Panc1 (cell line): ENCODE measurements around the gene HRH4. TPM values are rescaled to one million over a fixed set of nuclear protein-coding genes. Genes with fewer than 3 reads are reported as not detected.

Source experiments
- ATAC-seq: fragments of 200-7000 bp; cut with Tn5 transposase; 2 replicates; pipeline ENCODE4 v1.9.1; 2020; ENCODE audit warnings: mild to moderate bottlenecking, moderate library complexity
- BruUV-seq: library from RNA; stranded (reverse); fragments of 400-500 nt; replicated peaks from 2 replicates; lab custom pipeline; 2021; lab: Mats Ljungman, UMichigan
- CTCF ChIA-PET: fragments of 300-600 bp; sonication (Branson Sonifier 250); formaldehyde crosslinking; loops from one replicate; lab custom pipeline; 2022; ENCODE audit warnings: antibody characterized with exemption; lab: Charles Lee
- POLR2A ChIA-PET: fragments of 300-600 bp; sonication (Branson Sonifier 250); formaldehyde crosslinking; loops from one replicate; lab custom pipeline; 2022; ENCODE audit warnings: antibody characterized with exemption; lab: Charles Lee
- DNase-seq: peaks from one replicate; pipeline ENCODE4 v3.0.0-alpha.2; 2010; ENCODE audit warnings: low read depth, low spot score
- H3K27ac ChIP-seq: 2 replicates; pipeline ENCODE4 v1.5.1; 2011; ENCODE audit warnings: mild to moderate bottlenecking, low read length, inconsistent platforms
- H3K27me3 ChIP-seq: fragments of 200-500 bp; sonication (Bioruptor generic); 2 replicates; pipeline ENCODE4 v1.6.0; 2014; ENCODE audit warnings: low read length, inconsistent platforms; ENCODE audit not compliant: control insufficient read depth, insufficient read depth
- H3K36me3 ChIP-seq: fragments of 200-500 bp; sonication (Bioruptor generic); 2 replicates; pipeline ENCODE4 v1.5.1; 2014; ENCODE audit warnings: inconsistent platforms, mild to moderate bottlenecking, low read length, moderate library complexity; ENCODE audit not compliant: control insufficient read depth, insufficient read depth
- H3K4me1 ChIP-seq: 2 replicates; pipeline ENCODE4 v1.5.1; 2011; ENCODE audit warnings: inconsistent platforms, mild to moderate bottlenecking, low read length, moderate library complexity; ENCODE audit not compliant: control insufficient read depth, insufficient read depth
- H3K4me3 ChIP-seq, 2 experiments: 2 replicates each; pipeline ENCODE4 v1.5.1; 2011 to 2012; ENCODE audit warnings: low read depth in 2 of 2, low read length in 2 of 2, mild to moderate bottlenecking in 2 of 2, inconsistent platforms in 1 of 2, moderate library complexity in 1 of 2
- H3K9me3 ChIP-seq: fragments of 200-500 bp; sonication (Bioruptor generic); 2 replicates; pipeline ENCODE4 v1.5.1; 2014; ENCODE audit warnings: low read depth, mild to moderate bottlenecking, inconsistent platforms, low read length, moderate library complexity; ENCODE audit not compliant: control insufficient read depth, insufficient read depth
- POLR2AphosphoS5 ChIP-seq: IDR thresholded peaks from 2 replicates; pipeline ENCODE4 v1.6.1; 2012; ENCODE audit warnings: mild to moderate bottlenecking, low read depth, low read length, moderate library complexity
- SIN3A ChIP-seq: IDR thresholded peaks from 2 replicates; pipeline ENCODE4 v1.6.1; 2012; ENCODE audit warnings: low read depth, mild to moderate bottlenecking, low read length, moderate library complexity, borderline replicate concordance; ENCODE audit not compliant: insufficient read depth
- TCF7L2 ChIP-seq: IDR thresholded peaks from 2 replicates; pipeline ENCODE4 v1.6.1; 2011; ENCODE audit warnings: mild to moderate bottlenecking, low read depth, low read length, inconsistent platforms
- in situ Hi-C: cut with HindIII; loops from 2 replicates; pipeline ENCODE4 v1.10.0; 2016; ENCODE audit warnings: low sequenced_read_pairs, low pct_unique_long_range_greater_than_20kb
- intact Hi-C: fragments of 100-400 bp; cut with micrococcal nuclease; formaldehyde crosslinking; loops from one replicate; pipeline ENCODE4 v1.10.0; 2022; ENCODE audit not compliant: unreplicated experiment
- total RNA-seq: library from RNA; stranded (reverse); gene quantifications from one replicate; pipeline ENCODE4 v1.2.1, GENCODE V29; 2021; ENCODE audit not compliant: unreplicated experiment
- TF ChIP-seq, protein P1 (sequence below): fragments of 450-650 bp; IDR thresholded peaks from 2 replicates; pipeline ENCODE4 v1.5.1; 2017; ENCODE audit warnings: mild to moderate bottlenecking
- TF ChIP-seq, protein P2 (sequence below), 2 experiments: IDR thresholded peaks; 2 replicates each; pipeline ENCODE4 v1.6.1; 2011 to 2012; ENCODE audit warnings: low read depth in 2 of 2, control low read depth in 1 of 2, low read length in 1 of 2, mild to moderate bottlenecking in 1 of 2, moderate library complexity in 1 of 2; ENCODE audit not compliant: insufficient read depth in 1 of 2

HRH4 gene
- total RNA-seq, 1 experiment from 2014 or later = not detected

GRCh38 chr18:24475926-24476589 lies 15.6 kb downstream of the HRH4 start:
- BruUV-seq = no TSS peak
- DNase-seq = no peak
- POLR2A ChIA-PET = no interaction called here
- in situ Hi-C loops = no loop called here
- H3K36me3 ChIP-seq = no peaks in the 10 kb centered on the region
- H3K27me3 ChIP-seq = no peaks in the 10 kb centered on the region
- no peak for ATAC-seq
- no peaks in the 10 kb centered on the region for H3K9me3 ChIP-seq
- CTCF ChIA-PET = no interaction called here
- H3K27ac ChIP-seq = no peak overlapping the region
- TF ChIP-seq, protein P1, sequence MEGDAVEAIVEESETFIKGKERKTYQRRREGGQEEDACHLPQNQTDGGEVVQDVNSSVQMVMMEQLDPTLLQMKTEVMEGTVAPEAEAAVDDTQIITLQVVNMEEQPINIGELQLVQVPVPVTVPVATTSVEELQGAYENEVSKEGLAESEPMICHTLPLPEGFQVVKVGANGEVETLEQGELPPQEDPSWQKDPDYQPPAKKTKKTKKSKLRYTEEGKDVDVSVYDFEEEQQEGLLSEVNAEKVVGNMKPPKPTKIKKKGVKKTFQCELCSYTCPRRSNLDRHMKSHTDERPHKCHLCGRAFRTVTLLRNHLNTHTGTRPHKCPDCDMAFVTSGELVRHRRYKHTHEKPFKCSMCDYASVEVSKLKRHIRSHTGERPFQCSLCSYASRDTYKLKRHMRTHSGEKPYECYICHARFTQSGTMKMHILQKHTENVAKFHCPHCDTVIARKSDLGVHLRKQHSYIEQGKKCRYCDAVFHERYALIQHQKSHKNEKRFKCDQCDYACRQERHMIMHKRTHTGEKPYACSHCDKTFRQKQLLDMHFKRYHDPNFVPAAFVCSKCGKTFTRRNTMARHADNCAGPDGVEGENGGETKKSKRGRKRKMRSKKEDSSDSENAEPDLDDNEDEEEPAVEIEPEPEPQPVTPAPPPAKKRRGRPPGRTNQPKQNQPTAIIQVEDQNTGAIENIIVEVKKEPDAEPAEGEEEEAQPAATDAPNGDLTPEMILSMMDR = no peak
- TF ChIP-seq, protein P2, sequence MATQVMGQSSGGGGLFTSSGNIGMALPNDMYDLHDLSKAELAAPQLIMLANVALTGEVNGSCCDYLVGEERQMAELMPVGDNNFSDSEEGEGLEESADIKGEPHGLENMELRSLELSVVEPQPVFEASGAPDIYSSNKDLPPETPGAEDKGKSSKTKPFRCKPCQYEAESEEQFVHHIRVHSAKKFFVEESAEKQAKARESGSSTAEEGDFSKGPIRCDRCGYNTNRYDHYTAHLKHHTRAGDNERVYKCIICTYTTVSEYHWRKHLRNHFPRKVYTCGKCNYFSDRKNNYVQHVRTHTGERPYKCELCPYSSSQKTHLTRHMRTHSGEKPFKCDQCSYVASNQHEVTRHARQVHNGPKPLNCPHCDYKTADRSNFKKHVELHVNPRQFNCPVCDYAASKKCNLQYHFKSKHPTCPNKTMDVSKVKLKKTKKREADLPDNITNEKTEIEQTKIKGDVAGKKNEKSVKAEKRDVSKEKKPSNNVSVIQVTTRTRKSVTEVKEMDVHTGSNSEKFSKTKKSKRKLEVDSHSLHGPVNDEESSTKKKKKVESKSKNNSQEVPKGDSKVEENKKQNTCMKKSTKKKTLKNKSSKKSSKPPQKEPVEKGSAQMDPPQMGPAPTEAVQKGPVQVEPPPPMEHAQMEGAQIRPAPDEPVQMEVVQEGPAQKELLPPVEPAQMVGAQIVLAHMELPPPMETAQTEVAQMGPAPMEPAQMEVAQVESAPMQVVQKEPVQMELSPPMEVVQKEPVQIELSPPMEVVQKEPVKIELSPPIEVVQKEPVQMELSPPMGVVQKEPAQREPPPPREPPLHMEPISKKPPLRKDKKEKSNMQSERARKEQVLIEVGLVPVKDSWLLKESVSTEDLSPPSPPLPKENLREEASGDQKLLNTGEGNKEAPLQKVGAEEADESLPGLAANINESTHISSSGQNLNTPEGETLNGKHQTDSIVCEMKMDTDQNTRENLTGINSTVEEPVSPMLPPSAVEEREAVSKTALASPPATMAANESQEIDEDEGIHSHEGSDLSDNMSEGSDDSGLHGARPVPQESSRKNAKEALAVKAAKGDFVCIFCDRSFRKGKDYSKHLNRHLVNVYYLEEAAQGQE (IDR thresholded peaks at IDR 0.05; ENCODE audit: insufficient read depth in 1 of 2, low read depth in 2 of 2, low read length in 1 of 2) = no peak
- no peak for TF ChIP-seq SIN3A
- no peak for TF ChIP-seq TCF7L2
- no peaks in the 10 kb centered on the region for H3K4me1 ChIP-seq
- no peak overlapping the region for H3K4me3 ChIP-seq
- intact Hi-C loops = no loop called here

GRCh38 chr18:24479371-24479770 lies 18.9 kb downstream of the HRH4 start:
- CTCF ChIA-PET = no interaction called here
- Histone ChIP-seq H3K27ac (no peak overlapping the region), H3K4me1 (no peaks in the 10 kb centered on the region), H3K27me3 (no peaks in the 10 kb centered on the region), H3K9me3 (no peaks in the 10 kb centered on the region), H3K36me3 (no peaks in the 10 kb centered on the region), H3K4me3 (no peak overlapping the region)
- intact Hi-C loops (no loop called here), in situ Hi-C loops (no loop called here)
- ATAC-seq (no peak), DNase-seq (no peak)
- no TSS peak for BruUV-seq
- POLR2A ChIA-PET = no interaction called here
- TF ChIP-seq, protein P1 = no peak
- TF ChIP-seq SIN3A (no peak), TCF7L2 (no peak), POLR2AphosphoS5 (no peak)
- TF ChIP-seq, protein P2 (IDR thresholded peaks at IDR 0.05; ENCODE audit: insufficient read depth in 1 of 2, low read depth in 2 of 2, low read length in 1 of 2) = no peak
